HG03571 (cell line): ENCODE data around the gene ITGA5.

Source experiments
- ATAC-seq: cut with Tn5 transposase; IDR thresholded peaks from one replicate; pipeline ENCODE4 v1.9.1; 2021; ENCODE audit not compliant: unreplicated experiment

The ITGA5 gene

DNA sequence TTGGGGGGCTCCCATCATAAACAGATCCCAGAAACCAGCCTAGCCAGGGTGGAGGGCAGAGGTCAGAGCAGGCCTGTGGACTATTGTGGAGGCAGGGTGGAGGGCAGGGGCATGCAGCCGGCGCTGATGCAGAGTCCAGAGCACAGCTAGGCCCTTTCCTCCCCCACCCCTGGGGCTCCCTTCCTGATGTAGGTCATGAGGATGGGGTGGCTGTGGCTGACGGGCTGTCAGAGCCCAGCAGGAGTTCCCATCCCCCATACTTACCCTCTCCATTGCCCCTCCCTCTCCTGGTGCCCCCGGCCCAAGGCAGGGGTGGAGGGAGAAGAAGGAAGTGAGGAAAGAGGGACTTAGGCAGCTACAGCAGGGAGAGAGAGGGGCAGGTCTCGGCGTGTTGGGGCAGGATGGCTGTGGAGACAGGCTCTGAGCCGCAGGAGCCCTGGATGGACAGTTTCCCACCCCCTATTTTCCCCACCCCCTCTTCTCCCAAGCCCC, 28.8 kb downstream of the ITGA5 start:
- no peak for ATAC-seq

DNA sequence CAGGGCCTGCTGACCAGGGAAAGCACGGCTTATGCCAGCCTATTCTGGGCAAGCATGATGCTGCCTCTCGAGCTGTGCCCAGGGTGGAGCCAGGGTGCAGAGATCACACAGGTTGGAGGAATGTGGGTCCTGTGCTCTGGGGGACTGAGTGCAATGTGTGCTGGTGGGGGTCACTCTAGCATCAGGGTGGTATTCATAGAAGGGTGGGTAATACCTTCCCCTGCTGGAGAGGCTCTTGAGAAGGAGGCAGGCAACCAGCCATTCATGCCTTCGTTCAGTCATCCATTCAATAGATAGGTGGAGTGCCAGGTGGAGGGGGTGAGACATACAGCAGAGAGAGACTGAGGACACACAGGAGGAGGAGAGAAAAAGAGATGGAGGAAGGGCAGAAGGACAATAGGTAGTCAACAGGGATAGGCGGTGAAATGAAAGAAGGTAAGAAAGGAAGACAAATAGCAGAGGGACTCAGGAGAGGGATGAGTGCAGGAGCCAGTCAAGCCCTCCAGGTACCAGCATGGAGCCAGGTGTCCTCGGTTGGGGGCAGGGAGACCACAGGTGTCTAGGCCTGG, 29.4 kb downstream of the ITGA5 start:
- no peak for ATAC-seq

GRCh38 chr12:54389134-54389508, 29.9 kb downstream of the ITGA5 start:
- no peak for ATAC-seq

DNA sequence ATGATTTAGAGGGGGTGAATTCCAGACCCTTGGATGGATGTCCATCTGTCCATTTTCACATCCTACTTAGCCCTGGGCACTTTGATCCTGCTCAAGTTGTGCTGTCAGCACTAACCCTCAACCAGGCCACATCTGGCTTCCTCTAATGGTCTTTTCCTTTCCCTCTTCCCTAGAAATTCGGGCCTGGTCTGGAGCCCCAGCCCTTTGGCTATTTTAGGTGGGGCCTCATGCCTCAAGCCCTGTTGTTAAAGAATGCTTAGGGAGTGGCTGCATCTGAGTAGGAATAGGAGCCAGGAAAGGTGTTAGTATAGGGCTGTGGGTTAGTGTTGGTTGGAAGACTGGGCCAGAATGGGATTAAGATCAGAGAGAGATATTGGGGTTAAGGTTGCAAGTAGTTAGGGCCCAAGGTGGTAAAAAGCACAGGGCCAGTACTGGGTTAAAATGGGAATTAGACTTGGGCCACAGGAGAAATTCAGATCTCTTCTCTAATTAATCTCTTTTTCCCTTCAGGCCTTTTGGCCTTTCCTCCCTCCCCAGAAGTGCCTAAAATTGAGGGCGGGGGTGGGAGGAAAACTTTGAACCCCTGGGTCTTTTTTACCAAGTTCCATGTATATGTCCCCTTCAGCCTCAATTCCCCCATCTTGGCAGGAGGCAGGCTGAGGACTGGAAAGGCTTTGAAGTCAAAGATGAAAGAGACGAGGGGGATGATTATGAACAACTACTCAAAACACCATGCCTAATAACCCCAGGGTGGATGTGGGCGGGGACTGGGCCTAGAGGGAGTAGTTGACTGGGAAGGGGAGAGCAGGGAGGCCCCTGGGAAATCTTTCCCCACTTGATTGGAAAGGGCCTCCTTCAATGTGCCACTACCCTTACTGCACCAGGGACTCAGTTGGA, 30.6 kb downstream of the ITGA5 start:
- no peak for ATAC-seq

DNA sequence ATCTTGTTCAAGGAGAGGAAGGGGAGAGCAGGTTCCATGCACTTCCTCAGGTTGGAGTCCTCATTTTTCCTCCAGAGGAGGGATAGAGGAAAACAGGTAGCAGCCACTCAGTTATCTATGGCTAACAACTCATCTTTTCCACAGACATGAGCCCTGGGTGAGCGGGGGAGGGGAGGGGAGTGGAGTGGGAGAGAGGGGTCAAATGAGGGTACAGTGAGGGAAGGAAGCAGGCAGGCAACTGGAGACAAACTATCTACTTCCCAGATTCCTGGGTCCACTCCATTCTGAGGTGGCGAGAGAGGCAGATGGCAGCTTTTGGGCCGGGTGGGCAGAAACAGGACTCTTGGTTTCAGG, 32.0 kb downstream of the ITGA5 start:
- ATAC-seq, result no peak

GRCh38 chr12:54386403-54387113, 32.5 kb downstream of the ITGA5 start:
- ATAC-seq, result no peak

DNA sequence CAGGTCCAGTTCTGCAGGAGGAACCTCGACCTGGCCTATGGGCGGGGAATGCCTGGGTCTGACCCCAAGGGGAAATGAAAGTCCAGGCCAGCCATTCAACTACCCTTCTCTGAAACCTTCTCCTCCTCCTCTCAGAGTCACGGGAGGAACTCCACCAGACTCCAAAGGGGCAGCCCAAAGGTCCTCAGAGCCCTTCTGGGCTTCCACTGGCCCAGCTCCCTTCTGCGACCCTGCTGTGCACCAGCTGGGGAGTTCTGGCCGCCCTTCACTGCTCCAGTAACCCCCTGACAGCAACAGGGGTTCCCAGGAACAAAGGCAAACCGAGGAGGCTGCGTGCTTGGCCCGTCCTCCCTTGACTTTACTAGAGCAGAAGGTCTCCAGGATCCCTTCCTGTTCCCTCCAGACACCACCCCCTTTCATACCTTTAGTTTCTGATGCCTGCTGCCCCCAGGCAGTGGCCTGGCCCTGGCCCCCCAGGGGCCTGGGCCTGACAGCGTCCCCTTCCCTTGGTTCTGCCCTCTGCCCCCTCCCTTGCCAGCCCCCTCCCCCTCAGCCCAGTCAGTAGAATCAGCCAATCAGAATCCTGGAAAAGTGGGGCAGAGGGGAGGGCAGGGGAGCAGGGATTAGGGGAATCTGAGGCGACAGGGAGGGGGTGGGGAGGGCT, 33.7 kb downstream of the ITGA5 start:
- ATAC-seq, result no peak

- ATAC-seq, result peak; percentile 51
Observed at GRCh38 chr12:54384591-54385041, 34.5 kb downstream of the ITGA5 start, which contains the start of gene ZNF385A. Gene ZNF385A (minus strand): TSS chr12:54384733. CDS start chr12:54384514, 219 bp downstream.

DNA sequence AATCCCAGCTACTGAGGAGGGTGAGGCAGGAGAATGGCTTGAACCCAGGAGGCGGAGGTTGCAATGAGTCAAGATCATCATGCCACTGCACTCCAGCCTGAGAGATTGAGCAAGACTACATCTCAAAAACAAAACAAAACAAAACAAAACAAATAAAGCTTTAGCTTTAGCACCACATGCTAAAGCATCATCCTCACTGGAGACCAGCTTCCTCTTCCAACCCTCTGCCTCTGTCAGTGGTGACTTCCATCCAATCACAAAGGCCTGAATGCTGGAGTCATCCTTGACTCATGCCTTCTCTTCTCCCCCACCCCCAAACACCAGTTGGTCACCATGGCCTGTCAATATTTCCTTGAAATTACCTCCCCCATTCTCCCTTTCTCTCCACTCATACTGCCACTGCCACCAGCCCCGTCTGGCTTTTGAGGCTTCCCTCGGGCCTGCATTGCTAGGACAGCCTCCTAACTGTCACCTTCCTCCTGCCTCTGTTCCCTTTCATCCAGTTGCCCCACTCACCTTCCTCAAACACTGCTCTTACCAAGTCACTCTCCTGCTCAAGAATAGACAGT, 35.9 kb downstream of the ITGA5 start:
- no peak for ATAC-seq

GRCh38 chr12:54381136-54381535, 37.9 kb downstream of the ITGA5 start:
- ATAC-seq, result no peak

- peak; percentile 63 for ATAC-seq
Observed at GRCh38 chr12:54379398-54380201, 39.5 kb downstream of the ITGA5 start.

GRCh38 chr12:54378796-54379397, 40.2 kb downstream of the ITGA5 start:
- no peak for ATAC-seq

DNA sequence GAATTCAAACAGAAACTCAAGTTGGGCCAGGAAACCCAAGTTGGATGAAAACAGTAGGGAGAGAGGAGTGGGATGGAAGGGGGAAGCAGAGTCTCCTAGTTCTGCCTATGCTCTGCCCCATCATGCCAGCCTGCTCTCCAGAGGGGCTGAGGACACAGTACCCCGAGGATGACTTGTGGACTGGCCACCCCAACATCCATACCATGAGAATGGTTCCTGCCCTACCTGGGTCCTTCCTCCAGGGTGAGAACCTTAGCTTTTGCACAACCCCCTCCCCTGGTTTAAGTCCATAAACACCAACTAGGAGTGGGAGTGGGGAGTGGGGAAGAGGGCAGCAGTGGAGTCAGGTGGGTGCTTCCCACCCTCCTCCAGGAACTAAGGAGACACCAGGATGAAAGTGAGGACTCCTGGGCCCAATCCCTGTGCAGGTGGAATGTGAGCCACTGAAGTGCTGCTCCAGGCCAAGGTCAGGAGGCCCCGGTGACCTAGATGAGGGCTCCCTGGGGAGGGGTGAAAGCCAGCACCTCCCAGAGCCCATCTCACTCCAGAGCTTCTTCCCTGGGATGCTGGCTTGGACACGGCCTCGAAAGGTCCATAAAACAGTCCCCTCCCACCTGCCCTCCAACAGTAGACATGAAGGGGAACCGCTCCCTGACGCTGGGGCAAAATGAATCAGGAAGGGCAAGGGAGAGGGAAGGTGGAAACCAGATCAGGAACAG, 41.1 kb downstream of the ITGA5 start:
- no peak for ATAC-seq

GRCh38 chr12:54377007-54377406, 42.1 kb downstream of the ITGA5 start:
- no peak for ATAC-seq

DNA sequence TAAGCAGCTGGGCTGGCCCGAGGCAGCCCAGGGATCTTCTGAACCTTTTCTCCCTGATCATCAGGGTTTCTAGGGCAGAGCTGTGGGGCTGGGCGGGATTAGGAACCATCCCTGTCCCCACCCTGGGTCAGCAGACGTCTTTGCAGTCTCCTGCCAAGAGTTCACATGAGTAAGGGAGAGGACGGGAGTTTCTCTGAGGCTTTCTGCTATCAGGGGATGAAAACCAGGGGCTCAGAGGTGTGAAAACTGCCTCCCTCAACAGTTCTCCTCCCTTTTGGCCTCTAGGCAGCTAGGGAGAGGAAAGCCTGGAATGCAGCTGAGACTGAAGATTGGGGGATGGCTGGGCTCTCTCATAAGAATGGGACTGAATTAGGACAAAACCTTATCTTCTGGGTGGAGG, 42.5 kb downstream of the ITGA5 start:
- no peak for ATAC-seq

DNA sequence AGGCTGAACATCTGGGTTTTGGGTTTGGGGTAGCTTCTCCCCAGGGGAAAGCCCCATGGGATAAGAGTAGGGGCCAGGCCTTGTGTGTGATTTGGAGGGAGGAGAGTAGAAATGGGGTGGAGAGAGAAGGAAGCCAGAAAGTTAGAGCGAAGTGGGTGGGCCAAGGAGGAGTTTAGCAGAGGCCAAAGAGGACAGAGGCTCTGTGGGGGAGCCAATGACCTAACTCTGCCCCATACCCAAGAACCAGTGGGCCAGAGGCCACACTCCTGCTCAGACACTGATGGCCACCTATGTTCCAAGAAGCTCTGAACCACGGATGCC, 43.8 kb downstream of the ITGA5 start:
- ATAC-seq, result no peak

GRCh38 chr12:54374562-54375258, 44.4 kb downstream of the ITGA5 start:
- ATAC-seq, result no peak
